ENCODE measurements around the gene EPHA1.

DNA sequence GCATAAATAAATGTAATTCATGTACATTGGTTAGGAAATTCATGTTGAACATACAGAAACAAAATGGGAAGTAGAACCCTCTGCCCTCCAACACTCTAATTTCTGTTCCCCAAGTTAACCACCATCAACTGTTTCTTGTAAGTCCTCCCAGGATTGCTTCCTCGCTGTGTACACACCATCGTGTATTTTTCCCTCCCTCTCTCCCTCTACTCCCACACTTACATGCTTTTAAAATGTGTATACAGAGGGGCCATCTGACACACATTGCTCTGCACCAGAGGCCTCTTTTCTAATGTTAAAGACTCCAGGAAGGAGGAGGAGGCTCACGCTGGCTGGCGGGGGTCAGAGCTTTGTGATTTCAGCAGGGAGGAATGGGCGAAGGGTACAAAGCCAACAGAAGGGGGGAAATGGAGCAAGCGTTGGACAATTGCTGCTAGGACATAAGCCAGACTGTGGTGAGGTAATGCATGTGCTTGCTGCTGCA is 1.9 kb upstream of the EPHA1 start:
- TF ChIP-seq, protein P1, sequence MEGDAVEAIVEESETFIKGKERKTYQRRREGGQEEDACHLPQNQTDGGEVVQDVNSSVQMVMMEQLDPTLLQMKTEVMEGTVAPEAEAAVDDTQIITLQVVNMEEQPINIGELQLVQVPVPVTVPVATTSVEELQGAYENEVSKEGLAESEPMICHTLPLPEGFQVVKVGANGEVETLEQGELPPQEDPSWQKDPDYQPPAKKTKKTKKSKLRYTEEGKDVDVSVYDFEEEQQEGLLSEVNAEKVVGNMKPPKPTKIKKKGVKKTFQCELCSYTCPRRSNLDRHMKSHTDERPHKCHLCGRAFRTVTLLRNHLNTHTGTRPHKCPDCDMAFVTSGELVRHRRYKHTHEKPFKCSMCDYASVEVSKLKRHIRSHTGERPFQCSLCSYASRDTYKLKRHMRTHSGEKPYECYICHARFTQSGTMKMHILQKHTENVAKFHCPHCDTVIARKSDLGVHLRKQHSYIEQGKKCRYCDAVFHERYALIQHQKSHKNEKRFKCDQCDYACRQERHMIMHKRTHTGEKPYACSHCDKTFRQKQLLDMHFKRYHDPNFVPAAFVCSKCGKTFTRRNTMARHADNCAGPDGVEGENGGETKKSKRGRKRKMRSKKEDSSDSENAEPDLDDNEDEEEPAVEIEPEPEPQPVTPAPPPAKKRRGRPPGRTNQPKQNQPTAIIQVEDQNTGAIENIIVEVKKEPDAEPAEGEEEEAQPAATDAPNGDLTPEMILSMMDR (IDR thresholded peaks at IDR 0.05; ENCODE audit: insufficient read depth, low read length, poor library complexity, severe bottlenecking), result no peak
- no peak for TF ChIP-seq EZH2phosphoT487 (conservative IDR thresholded peaks at IDR 0.05; ENCODE audit: low read length)
